OCI-M1 (cell line): ENCODE measurements around the gene FREY1.

Source experiments
- DNase-seq: peaks from one replicate; lab custom pipeline; 2025; lab: John Stamatoyannopoulos, UW

FREY1 gene

DNA sequence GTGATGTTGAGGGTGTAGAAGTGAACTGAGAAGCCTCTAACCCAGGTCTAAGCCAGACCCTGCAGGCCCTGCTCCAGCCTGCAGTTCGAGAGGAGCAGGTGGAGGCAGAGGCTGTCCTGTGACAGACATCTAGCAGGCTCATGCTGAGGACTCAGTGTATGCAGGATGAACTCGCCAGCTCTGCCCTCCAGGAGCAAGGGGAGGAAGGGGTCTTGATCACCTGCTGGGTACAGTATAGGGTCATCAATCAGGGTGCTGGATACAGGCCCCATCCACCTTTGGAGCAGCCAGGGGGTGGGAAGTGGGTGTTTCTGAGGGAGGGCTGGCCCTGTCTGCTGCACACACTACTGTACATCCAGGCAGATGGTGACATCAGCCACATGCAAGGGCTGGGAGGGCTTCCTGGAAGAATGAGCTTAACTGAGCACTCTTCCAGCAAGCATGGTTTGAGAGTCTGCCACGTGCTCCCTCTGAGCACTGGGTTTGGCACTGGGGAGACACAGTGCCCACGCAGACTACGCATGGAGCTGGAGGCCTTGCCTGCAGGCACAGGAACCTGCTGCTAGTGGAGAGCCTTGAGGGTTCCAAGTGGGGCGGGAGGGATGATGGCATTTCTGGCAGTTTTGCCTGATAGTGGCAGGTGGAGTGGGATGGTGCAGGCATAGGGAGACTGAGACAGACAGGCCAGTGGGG is 12.4 kb downstream of the FREY1 start:
- DNase-seq, result no peak

DNA sequence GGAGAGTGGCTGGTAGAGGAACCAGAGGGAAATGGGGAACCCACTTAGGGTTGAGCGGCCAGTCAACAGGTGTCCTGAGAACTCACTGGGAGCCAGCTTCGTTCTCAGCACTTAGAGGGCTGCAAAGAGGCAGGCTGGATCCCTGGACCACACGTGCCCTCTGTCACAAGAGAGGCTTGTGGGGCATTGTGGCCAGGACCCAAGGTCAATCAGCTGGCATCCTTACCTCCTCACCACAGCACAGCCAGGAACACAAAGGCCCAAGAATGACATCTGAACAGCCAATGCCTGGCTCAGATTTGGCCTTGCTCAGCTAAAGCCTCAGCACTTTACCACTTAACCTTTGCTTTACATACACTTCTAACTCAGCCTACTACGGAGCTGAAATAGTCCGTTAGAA is 14.2 kb downstream of the FREY1 start:
- DNase-seq, result no peak

DNA sequence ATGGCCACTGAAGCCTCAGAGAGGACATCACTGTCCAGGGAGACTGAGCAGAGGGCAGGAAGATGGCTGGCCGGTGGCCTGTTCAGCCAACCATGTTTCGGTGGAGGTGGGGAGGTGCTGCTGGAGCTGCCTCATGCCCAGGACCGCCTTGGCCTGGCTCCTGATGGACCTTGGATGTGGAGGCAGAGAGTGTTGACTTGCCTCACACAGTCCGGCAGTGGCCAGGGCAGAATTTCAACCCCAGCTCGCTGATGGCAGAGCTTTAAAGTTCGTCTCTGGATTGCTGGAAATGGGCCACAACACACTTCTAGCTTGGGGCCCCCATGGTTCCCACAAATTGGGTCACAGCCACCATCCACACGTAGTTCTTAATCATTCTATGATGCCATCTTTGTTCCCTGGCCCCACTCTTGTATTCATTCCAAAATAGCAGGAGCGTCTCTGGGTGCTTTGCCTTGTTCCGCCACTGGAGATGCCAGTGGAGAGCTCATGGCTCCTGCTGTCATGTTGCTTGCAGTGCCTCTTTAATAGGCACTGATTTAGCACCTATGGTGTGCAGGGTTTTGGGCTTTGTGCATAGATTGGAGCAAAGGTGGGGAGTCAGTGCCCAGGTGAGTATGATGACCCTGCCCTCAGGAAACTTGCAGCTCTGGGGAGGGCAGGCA is 16.1 kb downstream of the FREY1 start:
- no peak for DNase-seq

DNA sequence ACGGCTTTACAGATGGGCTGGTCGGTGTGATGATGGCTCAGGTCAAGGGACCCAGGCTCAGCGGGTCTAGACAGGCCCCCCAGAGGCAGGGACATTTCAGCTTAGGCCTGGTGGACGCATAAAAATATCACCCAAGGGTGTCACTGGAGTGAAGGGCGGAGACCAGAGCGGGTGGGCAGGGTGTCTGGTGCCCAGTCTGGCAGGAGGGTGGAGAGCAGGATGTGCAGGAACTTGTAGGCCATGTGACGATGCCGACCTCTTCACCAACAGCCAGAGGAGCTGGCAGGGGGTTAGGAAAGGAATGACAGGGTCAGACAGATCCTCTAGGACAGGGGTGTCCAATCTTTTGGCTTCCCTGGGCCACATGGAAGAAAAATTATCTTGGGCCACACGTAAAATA is 17.1 kb downstream of the FREY1 start:
- DNase-seq, result no peak

DNA sequence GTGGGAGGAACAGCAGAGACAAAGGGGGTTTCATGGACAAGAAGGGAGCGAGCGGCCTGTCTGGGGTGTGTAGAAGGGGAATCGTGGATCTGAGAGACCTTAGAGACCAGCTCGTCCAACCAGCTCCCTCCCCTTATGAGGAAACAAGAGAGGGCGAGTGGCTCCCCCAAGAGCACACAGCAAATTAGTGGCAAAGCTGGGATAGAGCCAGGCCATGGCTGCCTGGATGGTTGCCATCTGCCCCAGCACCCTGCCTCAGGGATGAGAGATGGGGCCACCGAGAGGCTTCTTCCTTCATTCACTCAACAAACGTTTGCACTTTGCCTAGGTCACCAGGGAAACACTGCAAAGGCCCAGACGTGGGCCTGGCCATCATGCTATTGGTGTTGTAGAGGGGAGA is 17.5 kb downstream of the FREY1 start:
- no peak for DNase-seq

DNA sequence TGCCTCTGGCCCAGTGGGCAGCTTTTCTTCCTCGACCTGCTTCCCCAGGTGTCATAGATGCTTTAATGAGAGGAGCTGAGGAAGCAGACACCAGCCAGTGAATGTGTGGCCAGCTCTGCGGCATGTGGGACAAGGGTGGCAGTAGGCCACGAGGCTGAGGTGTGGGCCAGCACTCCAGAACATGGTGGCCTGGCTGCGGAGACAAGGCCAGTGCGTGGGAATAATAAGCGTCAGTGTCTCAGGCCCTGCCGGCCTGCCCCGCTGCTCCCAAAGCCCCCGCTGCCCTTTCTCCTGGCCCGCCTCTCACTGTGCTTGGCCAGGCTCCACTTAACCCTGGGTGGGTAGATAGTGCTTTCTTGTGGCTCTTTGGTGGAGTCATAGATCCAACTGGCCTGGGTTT is 19.5 kb downstream of the FREY1 start:
- no peak for DNase-seq

DNA sequence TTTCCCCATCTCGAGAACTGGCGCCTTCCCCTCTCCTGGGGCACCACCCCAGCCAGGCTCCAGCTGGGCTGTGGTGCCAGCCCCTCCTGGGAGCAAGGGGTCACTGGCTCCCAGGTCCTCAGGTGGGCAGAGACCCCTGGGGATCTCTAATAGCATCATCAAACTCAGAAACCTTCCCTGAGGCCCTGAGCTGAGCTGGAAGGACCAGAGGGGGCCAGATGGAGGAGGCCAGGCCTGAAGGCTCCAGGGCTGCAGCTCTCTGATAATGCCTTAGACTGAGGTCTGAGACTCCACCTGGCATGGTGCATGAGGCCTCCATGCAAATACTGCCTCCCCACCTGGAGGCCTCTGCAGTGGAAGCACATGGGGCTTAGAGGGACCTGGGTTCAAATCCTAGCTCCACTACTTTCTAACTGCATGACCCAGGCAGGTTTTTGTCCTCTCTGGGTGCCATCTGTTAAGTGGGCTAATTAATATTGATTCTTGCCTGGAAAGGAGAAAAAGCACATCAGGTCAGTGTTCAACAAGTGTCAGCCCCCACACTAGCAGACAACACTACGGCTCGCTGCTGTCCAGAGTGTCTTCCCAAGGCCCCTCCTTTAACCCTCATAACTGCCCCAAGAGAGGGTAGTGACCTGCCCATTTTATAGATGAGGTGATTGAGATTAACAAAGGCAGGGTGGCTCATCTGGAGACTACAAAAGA is 20.1 kb downstream of the FREY1 start:
- DNase-seq, result no peak

DNA sequence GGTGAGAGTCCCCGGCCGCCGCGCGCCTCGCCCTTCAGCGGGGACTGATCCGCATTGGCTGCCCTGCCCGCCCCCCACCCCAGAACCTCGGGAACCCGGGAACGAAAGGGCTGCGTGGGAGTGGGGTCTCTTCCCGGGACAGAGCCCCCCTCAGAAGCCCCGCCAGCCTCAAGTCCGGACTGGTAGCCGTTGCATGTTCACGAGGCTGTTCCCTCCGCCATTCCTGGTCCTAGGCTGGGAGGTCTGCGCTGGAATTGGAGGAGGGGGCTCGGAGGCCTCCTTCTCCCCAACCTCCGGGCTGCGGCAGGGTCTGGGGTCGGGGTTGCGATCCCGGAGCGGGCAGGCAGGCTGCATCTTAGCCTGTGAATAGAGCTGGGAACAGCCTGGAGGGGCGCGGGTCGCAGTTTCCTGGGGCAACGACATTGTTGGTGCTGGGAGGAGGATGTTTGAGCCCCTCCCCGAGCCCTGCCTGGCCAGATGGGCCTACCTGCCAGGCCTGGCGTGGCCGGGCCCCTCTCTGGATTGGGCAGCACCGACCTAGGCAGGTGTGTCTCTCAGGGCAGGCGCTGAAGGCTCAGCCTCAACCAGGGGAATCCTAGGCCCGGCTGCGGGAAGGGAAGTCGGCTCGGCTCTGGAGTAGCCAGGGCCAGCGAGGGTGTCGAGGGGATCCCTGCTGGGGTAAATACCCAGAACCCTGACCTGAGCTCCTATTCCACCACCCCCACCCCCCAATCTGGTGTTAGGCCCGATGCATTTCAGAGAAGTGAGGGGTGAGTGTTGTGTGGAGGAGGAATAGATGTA is 20.9 kb downstream of the FREY1 start:
- DNase-seq, result no peak

DNA sequence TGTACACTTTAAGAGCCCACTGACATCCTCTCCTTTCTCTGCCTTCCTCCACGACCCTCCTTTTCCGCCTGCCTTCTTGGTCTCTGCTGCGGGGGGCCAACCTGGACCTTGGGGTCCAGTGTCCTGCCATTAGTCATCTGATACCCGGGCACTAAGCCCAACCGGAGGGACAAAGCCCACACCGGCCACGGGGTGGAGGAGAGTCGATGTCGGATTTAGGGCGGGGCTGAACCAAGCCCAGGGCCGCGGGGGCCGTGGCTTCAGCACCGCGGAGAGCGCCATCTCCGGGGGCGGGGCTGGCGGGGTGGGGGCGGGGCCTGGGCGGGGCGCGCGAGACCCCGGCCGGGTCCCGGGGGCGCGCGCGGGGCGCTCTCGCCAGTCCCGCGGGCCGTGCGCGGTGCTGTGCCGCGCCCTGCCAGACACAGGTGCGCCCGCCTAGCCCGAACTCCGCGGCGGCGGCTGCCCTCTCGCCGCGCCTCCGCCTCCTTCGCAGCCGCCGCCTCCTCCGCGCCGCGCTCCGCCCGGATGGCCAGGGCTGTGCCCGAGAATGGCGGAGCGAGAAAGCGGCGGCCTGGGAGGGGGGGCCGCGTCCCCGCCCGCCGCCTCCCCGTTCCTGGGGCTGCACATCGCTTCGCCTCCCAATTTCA is 21.7 kb downstream of the FREY1 start, which contains the start of gene MAPK8IP1:
MAPK8IP1 (plus strand) TSS at position 378 of the 647 bp plus-strand sequence; CDS start at position 548, 170 bp downstream.
- peak; percentile 54 for DNase-seq

DNA sequence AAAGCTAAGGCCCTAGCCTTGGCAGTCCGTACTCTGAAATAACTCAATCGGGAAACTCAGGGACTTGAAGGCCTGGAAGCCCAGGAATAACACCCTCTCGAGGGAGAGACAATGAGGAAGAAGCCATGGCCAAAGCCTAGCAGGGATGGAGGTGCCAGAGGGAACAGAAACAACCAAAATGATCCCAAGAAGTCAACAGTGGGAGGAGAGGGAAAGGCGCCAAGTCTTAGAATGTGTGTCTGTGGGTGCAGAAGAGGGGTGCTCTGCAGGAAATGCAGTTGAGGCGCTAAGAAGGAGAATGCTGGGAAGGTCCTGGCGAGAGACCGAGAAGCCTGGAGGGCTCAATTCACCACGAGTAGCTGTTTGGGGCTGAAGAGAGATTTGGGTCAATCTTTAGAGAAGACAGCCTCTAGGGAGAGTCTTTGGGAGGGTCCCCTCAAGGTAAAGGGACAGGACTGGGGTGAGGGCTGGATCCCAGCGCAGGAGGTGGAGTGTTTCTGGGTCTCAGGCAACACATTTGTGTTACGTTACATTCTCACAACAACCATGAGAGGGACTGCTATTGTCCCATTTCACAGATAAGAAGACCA is 22.4 kb downstream of the FREY1 start:
- no peak for DNase-seq

DNA sequence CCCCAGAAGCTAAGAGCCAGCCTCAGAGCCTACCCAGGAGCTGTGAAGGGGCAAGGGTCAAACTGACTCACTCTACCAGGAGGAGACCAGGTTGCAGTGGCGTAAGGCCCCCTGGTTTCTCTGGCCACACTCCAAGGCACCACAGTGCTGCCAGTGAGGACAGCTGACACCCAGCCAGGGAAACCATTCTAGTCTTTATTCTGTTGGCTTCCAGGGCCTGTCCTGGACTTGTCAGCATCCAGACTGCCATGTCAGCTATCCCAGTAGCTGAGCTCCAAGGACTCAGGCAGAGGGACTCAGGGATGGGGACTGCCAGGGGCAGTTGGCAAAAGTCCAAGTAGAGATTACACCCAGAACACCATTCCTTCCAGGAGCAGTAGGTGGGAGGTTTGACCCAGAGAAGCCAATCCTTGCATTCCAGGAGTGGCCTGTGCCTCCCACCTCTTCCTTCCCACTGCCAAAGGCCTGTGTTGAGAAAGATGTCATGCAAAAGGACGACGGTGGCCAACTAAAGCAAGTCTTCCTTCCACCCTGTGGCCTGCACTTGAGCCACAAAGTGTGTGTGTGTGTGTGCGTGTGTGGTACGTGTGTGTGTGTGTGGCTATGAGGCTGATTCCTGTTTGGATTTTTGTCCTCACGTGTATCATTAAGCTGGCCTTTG is 25.2 kb downstream of the FREY1 start:
- no peak for DNase-seq

DNA sequence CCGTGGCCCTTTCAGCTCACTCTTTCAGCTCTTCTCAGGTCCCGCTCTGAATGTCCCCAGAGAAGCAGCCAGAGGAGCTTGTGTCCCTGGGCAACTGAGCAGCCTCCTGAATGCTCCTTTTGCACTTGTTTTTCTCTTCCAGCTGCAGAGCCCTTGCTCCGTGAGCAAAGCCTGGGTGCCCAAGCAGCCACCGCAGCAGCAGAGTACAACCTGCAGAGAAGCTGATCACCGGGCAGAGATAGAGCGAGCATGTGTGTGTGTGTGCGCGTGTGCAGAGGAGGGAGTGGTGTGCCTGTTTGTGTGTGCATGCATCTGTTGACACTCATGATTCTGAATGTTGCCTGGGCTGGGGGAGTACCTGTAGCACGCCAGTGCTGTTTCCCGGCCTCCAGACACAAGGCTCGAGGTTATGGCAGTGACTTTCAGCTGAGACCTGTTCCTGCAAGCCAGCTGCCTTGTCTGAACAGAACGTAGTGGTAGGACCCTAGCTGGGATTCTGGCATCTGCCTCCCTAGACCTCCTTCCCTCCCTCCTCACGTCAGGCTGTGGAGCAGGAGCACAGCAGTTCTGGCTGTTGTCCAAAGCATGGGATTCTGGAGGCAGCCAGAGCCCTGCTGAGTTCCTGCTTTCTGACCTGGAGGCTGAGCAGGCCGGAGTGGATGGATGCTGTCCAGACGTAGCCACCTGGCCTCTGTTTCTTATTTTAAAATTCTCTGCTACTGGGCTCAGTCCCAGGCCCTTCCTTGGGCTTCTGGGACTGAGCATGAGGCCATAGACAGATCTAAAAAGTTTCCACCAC is 26.1 kb downstream of the FREY1 start:
- no peak for DNase-seq

DNA sequence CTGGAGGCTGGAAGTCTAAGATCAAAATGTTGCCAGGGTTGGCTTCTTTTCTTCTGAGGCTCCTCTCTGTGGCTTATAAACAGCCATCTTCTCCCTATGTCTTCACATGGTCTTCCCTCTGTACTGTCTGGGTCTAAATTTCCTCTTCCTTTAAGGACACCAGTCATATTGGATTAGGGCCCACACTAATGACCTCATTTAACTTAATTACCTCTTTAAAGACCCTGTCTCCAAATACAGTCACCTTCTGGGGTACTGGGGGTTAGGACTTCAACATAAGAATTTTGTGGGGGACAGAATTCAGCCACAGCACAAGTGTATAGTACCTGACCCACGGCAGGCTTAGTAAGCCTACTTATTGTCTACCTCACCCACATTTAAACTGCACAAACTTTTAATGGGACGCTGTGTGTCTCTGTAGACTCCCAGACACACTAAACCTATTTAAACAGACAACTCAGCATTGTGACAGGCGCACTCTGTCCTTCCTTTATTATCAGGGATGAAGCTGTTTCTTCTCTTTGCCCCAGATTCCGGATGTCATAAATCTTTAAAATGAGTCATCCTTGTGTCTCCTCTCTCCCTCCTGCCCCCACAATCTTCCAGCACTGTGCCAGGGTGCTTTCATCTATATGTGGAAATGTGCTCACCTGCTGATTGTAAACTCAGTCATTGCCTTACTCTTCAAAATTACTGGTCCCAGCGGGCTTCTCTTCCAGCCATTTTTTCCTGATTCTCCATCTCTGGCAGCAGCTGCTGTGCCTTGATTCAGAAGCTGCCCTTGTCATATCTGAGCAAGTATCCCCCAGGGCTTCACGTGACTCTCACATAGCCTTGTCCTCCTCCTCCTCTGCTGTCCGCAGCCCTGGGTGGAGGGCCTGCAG is 27.0 kb downstream of the FREY1 start:
- peak; percentile 20 for DNase-seq

DNA sequence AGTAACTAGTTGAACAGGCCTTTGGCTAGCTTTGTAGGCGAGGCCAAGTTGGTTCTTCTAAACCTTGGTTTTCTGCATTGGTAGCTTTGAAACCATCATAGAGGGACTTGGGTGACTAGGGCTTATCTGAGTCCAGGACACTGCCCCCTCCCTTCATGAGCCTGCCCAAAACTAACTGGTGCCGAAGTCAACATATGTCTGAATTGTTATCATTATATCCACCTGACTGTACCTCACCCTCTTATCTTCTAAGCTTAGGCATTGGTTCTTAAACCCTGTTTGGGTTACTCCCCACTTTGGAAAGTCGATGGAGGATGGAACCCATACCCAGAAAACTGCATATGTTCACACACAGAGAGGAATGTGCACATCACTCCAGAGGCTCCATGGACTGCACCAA is 29.2 kb downstream of the FREY1 start:
- DNase-seq, result no peak

DNA sequence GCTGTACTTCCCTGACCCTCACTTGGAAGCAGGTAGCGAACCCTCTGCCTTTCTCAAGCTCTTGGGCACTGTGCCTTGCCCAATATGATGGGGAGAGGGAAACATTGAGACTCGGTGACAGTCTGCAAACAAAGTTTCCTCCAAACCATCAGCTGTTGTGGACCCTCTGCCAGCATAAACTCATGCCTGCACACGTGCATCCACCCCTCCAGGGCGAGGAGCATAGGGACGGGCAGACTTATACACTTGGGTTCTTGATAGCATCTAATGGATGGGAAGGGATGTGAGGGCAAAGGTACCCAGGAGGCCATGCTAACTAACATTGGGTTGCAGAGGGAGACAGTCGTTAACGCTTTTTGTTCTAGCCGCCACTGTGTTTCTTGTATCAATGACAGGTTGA is 29.9 kb downstream of the FREY1 start:
- no peak for DNase-seq

DNA sequence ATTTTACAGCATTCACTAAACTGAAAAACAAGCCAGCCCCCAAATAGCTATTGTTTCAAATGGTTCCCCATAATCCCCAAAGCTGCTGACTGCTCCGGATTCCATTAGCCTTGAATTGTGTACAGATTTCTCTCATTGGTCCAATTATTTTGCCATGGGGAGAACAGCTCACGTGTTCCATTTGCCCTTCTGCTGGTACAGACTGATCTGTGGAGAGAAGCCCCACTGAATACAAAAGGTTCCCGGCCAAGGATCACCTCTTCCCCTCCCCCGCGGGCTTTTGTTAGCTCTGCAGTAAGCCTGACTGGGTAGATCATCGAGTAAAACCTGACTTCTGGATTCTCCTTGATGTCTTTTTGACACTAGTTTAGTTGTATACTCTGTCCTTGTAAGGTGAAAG is 30.7 kb downstream of the FREY1 start:
- no peak for DNase-seq

DNA sequence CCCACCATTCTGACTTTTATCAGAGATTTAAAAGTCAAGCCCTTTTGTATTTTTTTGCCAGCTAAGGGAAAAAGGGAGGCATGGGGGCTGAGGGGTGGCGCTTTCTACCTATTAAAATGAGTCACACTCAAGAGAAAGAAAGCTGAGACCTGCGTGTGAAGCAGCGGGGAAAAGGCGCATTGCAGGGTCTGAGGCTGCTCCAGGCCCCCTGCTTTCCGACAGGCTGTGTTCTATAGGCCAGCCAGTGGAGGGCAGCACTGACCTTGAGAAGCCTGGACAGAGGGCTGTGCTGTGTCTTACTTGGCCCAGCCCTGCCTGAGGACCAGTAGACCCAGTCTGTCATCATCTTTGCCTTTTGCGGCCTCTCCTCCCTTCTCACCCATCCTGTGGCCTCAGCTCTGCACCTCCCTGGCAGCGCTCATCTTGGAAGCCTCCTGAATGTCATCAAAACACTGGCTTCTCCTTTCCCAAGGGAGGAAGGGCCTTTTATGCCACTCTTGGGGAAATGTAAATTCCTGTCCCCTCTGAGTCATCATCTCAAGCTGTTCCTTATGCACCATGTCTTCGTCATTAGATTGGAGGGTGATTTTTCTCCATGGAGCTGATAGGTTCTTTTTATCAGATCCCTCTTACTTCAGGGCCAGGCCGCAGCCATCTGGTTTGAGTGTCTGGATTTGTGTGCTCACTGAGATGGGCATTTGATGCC is 34.3 kb downstream of the FREY1 start:
- DNase-seq, result peak; percentile 49

DNA sequence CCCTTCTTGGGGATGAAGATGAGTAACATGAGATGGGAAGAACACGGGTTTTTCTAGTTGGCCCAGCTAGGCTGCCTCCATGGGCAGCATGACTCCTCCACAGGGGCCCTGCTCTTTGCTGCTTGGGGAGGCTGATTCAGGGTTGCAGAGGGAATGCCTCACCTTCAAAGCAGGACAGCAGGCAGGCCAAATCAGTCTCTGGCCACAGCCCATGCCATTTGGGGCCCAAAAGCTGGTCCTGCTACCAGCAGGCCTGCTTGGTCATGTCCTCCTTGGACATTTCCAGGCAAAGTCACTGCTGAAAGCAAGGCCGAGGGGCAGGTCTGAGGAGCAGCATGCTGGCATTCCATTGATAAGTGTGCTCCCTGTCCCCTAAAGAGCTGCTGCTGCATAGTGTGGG is 35.4 kb downstream of the FREY1 start:
- no peak for DNase-seq
